GM21515 (cell line): Measurements from ENCODE around the gene ADPRH.
A peak's percentile ranks its signal among the peaks of the same experiment; 100 is the strongest.

Experiments
- ATAC-seq: cut with Tn5 transposase; IDR thresholded peaks from one replicate; pipeline ENCODE4 v1.9.1; 2021; ENCODE audit not compliant: unreplicated experiment

ADPRH gene

GRCh38 chr3:119626196-119626595, 46.9 kb downstream of the ADPRH start:
- no peak for ATAC-seq

GRCh38 chr3:119627461-119627860, 48.2 kb downstream of the ADPRH start:
- ATAC-seq, result no peak

- ATAC-seq, result no peak
Measured at GRCh38 chr3:119628390-119628789, 49.1 kb downstream of the ADPRH start.

- ATAC-seq, result no peak
Measured at GRCh38 chr3:119628816-119629445, 49.6 kb downstream of the ADPRH start.

- ATAC-seq, result no peak
Measured at GRCh38 chr3:119630128-119630879, 51.0 kb downstream of the ADPRH start.

GRCh38 chr3:119630880-119631329, 51.6 kb downstream of the ADPRH start:
- no peak for ATAC-seq

- ATAC-seq, result no peak
Measured at GRCh38 chr3:119631516-119631915, 52.2 kb downstream of the ADPRH start.

GRCh38 chr3:119632216-119632615, 52.9 kb downstream of the ADPRH start:
- ATAC-seq, result no peak

GRCh38 chr3:119632829-119633228, 53.5 kb downstream of the ADPRH start:
- no peak for ATAC-seq

- ATAC-seq, result no peak
Measured at GRCh38 chr3:119635719-119636118, 56.4 kb downstream of the ADPRH start.

GRCh38 chr3:119636249-119636648, 57.0 kb downstream of the ADPRH start:
- no peak for ATAC-seq

GRCh38 chr3:119636891-119637611, 57.8 kb downstream of the ADPRH start:
- no peak for ATAC-seq

GRCh38 chr3:119637679-119638477, 58.6 kb downstream of the ADPRH start:
- peak; percentile 34 for ATAC-seq
